HEK293 (cell line): ENCODE data around the gene UGCG.
A peak's percentile ranks its signal among the peaks of the same experiment; 100 is the strongest.

Experiments
- GLIS1 ChIP-seq: fragments of 450-650 bp; formaldehyde crosslinking; IDR thresholded peaks from 2 replicates; pipeline ENCODE4 v1.5.1; 2016; ENCODE audit warnings: missing biosample characterization, missing genetic modification characterization
- HOXC10 ChIP-seq: sonication (generic); formaldehyde crosslinking; IDR thresholded peaks from 2 replicates; pipeline ENCODE4 v1.8.1; 2023; ENCODE audit warnings: mild to moderate bottlenecking, missing genetic modification reagents
- MZF1 ChIP-seq: fragments of 450-650 bp; formaldehyde crosslinking; IDR thresholded peaks from 2 replicates; pipeline ENCODE4 v1.5.1; 2017; ENCODE audit warnings: missing biosample characterization, missing genetic modification characterization, borderline replicate concordance
- RBAK ChIP-seq: fragments of 450-650 bp; formaldehyde crosslinking; IDR thresholded peaks from 2 replicates; pipeline ENCODE4 v1.5.1; 2016; ENCODE audit warnings: missing biosample characterization, missing genetic modification characterization
- REST ChIP-seq: fragments of 450-650 bp; formaldehyde crosslinking; IDR thresholded peaks from 2 replicates; pipeline ENCODE4 v1.5.1; 2016; ENCODE audit warnings: missing biosample characterization, missing genetic modification characterization
- SALL2 ChIP-seq: fragments of 450-650 bp; formaldehyde crosslinking; IDR thresholded peaks from 2 replicates; pipeline ENCODE4 v1.5.0; 2017; ENCODE audit warnings: missing biosample characterization, mild to moderate bottlenecking, missing genetic modification characterization, borderline replicate concordance
- SCRT1 ChIP-seq: fragments of 450-650 bp; formaldehyde crosslinking; IDR thresholded peaks from 2 replicates; pipeline ENCODE4 v1.5.1; 2016; ENCODE audit warnings: missing biosample characterization, missing genetic modification characterization, borderline replicate concordance
- ZBTB21 ChIP-seq: fragments of 450-650 bp; formaldehyde crosslinking; IDR thresholded peaks from 2 replicates; pipeline ENCODE4 v1.5.1; 2017; ENCODE audit warnings: missing biosample characterization, missing genetic modification characterization
- ZFP37 ChIP-seq: fragments of 450-650 bp; formaldehyde crosslinking; IDR thresholded peaks from 2 replicates; pipeline ENCODE4 v1.5.1; 2016; ENCODE audit warnings: missing biosample characterization, missing genetic modification characterization
- ZFP41 ChIP-seq: fragments of 450-650 bp; formaldehyde crosslinking; IDR thresholded peaks from 2 replicates; pipeline ENCODE4 v1.5.1; 2016; ENCODE audit warnings: missing biosample characterization, missing genetic modification characterization, borderline replicate concordance
- ZFP69B ChIP-seq: fragments of 450-650 bp; formaldehyde crosslinking; IDR thresholded peaks from 2 replicates; pipeline ENCODE4 v1.5.1; 2016; ENCODE audit warnings: missing biosample characterization, missing genetic modification characterization
- ZNF112 ChIP-seq: fragments of 450-650 bp; formaldehyde crosslinking; IDR thresholded peaks from 2 replicates; pipeline ENCODE4 v1.5.0; 2017; ENCODE audit warnings: missing biosample characterization, missing genetic modification characterization
- ZNF132 ChIP-seq: fragments of 450-650 bp; formaldehyde crosslinking; IDR thresholded peaks from 2 replicates; pipeline ENCODE4 v1.5.1; 2017; ENCODE audit warnings: missing biosample characterization, missing genetic modification characterization, borderline replicate concordance
- ZNF174 ChIP-seq: fragments of 450-650 bp; formaldehyde crosslinking; IDR thresholded peaks from 2 replicates; pipeline ENCODE4 v1.5.0; 2017; ENCODE audit warnings: missing biosample characterization, mild to moderate bottlenecking, missing genetic modification characterization
- ZNF2 ChIP-seq: fragments of 450-650 bp; formaldehyde crosslinking; IDR thresholded peaks from 2 replicates; pipeline ENCODE4 v1.5.1; 2016; ENCODE audit warnings: missing biosample characterization, missing genetic modification characterization
- ZNF239 ChIP-seq: fragments of 450-650 bp; formaldehyde crosslinking; IDR thresholded peaks from 2 replicates; pipeline ENCODE4 v1.5.1; 2016; ENCODE audit warnings: missing biosample characterization, missing genetic modification characterization
- ZNF362 ChIP-seq: fragments of 450-650 bp; formaldehyde crosslinking; IDR thresholded peaks from 2 replicates; pipeline ENCODE4 v1.5.1; 2016; ENCODE audit warnings: missing biosample characterization, missing genetic modification characterization
- ZNF510 ChIP-seq: fragments of 450-650 bp; formaldehyde crosslinking; IDR thresholded peaks from 2 replicates; pipeline ENCODE4 v1.5.1; 2018; ENCODE audit warnings: mild to moderate bottlenecking, missing genetic modification characterization, missing biosample characterization; ENCODE audit not compliant: insufficient replicate concordance
- ZNF513 ChIP-seq: fragments of 450-650 bp; IDR thresholded peaks from 2 replicates; pipeline ENCODE4 v1.5.1; 2018; ENCODE audit warnings: missing biosample characterization, missing genetic modification characterization
- ZNF548 ChIP-seq: fragments of 450-650 bp; formaldehyde crosslinking; IDR thresholded peaks from 2 replicates; pipeline ENCODE4 v1.5.1; 2016; ENCODE audit warnings: missing biosample characterization, missing genetic modification characterization
- ZNF549 ChIP-seq: fragments of 450-650 bp; IDR thresholded peaks from 2 replicates; pipeline ENCODE4 v1.5.1; 2018; ENCODE audit warnings: missing biosample characterization, missing genetic modification characterization, mild to moderate bottlenecking, inconsistent platforms, moderate library complexity
- ZNF621 ChIP-seq: fragments of 450-650 bp; formaldehyde crosslinking; IDR thresholded peaks from 2 replicates; pipeline ENCODE4 v1.5.1; 2017; ENCODE audit warnings: missing biosample characterization, missing genetic modification characterization
- ZNF623 ChIP-seq: fragments of 450-650 bp; formaldehyde crosslinking; IDR thresholded peaks from 2 replicates; pipeline ENCODE4 v1.5.1; 2016; ENCODE audit warnings: missing biosample characterization, missing genetic modification characterization
- ZNF658 ChIP-seq: fragments of 450-650 bp; formaldehyde crosslinking; IDR thresholded peaks from 2 replicates; pipeline ENCODE4; 2016; ENCODE audit warnings: missing biosample characterization, missing genetic modification characterization
- ZNF830 ChIP-seq: fragments of 450-650 bp; IDR thresholded peaks from 2 replicates; pipeline ENCODE4 v1.5.0; 2018; ENCODE audit warnings: missing biosample characterization, missing genetic modification characterization, low read depth, mild to moderate bottlenecking, moderate library complexity
- ZSCAN16 ChIP-seq: fragments of 450-650 bp; formaldehyde crosslinking; IDR thresholded peaks from 2 replicates; pipeline ENCODE4 v1.5.1; 2016; ENCODE audit warnings: missing biosample characterization, missing genetic modification characterization
- ZXDB ChIP-seq: fragments of 450-650 bp; formaldehyde crosslinking; IDR thresholded peaks from 2 replicates; pipeline ENCODE4 v1.5.1; 2016; ENCODE audit warnings: missing biosample characterization, missing genetic modification characterization
- TF ChIP-seq, protein P1 (sequence below): fragments of 450-650 bp; formaldehyde crosslinking; IDR thresholded peaks from 2 replicates; pipeline ENCODE4 v1.5.1; 2016; ENCODE audit warnings: missing biosample characterization, missing genetic modification characterization
- TF ChIP-seq, protein P2 (sequence below): fragments of 450-650 bp; formaldehyde crosslinking; IDR thresholded peaks from 2 replicates; pipeline ENCODE4 v1.5.1; 2016; ENCODE audit warnings: missing biosample characterization, missing genetic modification characterization
- TF ChIP-seq, protein P3 (sequence below): fragments of 450-650 bp; formaldehyde crosslinking; IDR thresholded peaks from 2 replicates; pipeline ENCODE4 v1.5.1; 2016; ENCODE audit warnings: missing biosample characterization, missing genetic modification characterization
- TF ChIP-seq, protein P4 (sequence below): fragments of 450-650 bp; formaldehyde crosslinking; IDR thresholded peaks from 2 replicates; pipeline ENCODE4; 2016; ENCODE audit warnings: missing biosample characterization, missing genetic modification characterization

The UGCG gene

GRCh38 chr9:111961575-111961974, 65.0 kb downstream of the UGCG start (continued):
- TF ChIP-seq ZNF513 (tag by site-specific recombination) (no peak), ZBTB21 (peak; percentile 91), ZNF621 (tag by site-specific recombination) (no peak), ZFP37 (no peak), HOXC10 (CRISPR knock-in tag) (no peak), ZNF132 (tag by site-specific recombination) (no peak), ZFP69B (tag by site-specific recombination) (peak; percentile 71; the same call in 1 of the 2 replicates), ZNF549 (no peak), RBAK (tag by site-specific recombination) (no peak), GLIS1 (tag by site-specific recombination) (peak; percentile 46), ZNF830 (tag by site-specific recombination) (no peak), ZNF112 (tag by site-specific recombination) (no peak), ZNF174 (tag by site-specific recombination) (no peak), ZNF548 (no peak), ZNF2 (tag by site-specific recombination) (peak; percentile 57; the same call in 1 of the 2 replicates), SALL2 (tag by site-specific recombination) (no peak), MZF1 (tag by site-specific recombination) (0 out of 2 replicates have a peak, but pooled peaks have one; percentile 34), ZSCAN16 (tag by site-specific recombination) (no peak), SCRT1 (tag by site-specific recombination) (no peak), ZNF510 (no peak), ZFP41 (tag by site-specific recombination) (no peak), ZNF623 (no peak), REST (tag by site-specific recombination) (no peak), ZNF658 (no peak), ZNF362 (peak; percentile 80), ZXDB (tag by site-specific recombination) (peak; percentile 91), ZNF239 (tag by site-specific recombination) (no peak)
- TF ChIP-seq, protein P1, sequence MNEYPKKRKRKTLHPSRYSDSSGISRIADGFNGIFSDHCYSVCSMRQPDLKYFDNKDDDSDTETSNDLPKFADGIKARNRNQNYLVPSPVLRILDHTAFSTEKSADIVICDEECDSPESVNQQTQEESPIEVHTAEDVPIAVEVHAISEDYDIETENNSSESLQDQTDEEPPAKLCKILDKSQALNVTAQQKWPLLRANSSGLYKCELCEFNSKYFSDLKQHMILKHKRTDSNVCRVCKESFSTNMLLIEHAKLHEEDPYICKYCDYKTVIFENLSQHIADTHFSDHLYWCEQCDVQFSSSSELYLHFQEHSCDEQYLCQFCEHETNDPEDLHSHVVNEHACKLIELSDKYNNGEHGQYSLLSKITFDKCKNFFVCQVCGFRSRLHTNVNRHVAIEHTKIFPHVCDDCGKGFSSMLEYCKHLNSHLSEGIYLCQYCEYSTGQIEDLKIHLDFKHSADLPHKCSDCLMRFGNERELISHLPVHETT: peak; percentile 80; the same call in 1 of the 2 replicates
- TF ChIP-seq, protein P2, sequence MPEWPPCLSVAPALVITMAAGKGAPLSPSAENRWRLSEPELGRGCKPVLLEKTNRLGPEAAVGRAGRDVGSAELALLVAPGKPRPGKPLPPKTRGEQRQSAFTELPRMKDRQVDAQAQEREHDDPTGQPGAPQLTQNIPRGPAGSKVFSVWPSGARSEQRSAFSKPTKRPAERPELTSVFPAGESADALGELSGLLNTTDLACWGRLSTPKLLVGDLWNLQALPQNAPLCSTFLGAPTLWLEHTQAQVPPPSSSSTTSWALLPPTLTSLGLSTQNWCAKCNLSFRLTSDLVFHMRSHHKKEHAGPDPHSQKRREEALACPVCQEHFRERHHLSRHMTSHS (tag by site-specific recombination): peak; percentile 93
- TF ChIP-seq, protein P3, sequence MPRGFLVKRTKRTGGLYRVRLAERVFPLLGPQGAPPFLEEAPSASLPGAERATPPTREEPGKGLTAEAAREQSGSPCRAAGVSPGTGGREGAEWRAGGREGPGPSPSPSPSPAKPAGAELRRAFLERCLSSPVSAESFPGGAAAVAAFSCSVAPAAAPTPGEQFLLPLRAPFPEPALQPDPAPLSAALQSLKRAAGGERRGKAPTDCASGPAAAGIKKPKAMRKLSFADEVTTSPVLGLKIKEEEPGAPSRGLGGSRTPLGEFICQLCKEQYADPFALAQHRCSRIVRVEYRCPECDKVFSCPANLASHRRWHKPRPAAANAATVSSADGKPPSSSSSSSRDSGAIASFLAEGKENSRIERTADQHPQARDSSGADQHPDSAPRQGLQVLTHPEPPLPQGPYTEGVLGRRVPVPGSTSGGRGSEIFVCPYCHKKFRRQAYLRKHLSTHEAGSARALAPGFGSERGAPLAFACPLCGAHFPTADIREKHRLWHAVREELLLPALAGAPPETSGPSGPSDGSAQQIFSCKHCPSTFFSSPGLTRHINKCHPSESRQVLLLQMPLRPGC (tag by site-specific recombination): peak; percentile 88
- TF ChIP-seq, protein P4, sequence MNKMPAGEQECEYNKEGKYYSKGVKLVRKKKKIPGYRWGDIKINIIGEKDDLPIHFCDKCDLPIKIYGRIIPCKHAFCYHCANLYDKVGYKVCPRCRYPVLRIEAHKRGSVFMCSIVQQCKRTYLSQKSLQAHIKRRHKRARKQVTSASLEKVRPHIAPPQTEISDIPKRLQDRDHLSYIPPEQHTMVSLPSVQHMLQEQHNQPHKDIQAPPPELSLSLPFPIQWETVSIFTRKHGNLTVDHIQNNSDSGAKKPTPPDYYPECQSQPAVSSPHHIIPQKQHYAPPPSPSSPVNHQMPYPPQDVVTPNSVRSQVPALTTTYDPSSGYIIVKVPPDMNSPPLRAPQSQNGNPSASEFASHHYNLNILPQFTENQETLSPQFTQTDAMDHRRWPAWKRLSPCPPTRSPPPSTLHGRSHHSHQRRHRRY (tag by site-specific recombination): peak; percentile 84; the same call in 1 of the 2 replicates
